ENCODE results near the gene PTPRM. TPM values are rescaled to one million over a fixed set of nuclear protein-coding genes. Genes with fewer than 3 reads are reported as not detected.

Gene PTPRM
- total and polyA plus RNA-seq, 2 of the 8 experiments (the other 6 are each of a cell fraction or from before 2014, with no cell fraction given): 4.1 to 7.0 TPM

DNA sequence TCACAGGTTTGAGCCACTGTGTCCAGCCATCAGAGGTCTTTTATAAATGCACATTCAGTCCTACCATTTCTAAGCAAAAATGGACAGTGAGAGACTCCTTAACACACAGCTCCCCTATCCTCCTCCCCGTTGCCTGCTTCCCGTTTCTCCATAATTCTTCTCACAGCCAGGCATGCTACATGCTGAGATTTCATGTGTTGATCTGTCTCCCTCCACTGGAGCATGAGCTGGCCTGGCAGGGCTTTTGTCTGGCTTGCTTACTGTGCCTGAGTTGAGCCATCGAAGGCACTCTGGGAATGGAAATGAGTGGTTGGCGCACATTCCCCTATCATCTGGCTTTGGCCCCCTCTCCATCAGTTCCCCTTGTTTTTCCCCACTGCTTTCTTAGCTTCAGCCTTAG, 413.5 kb downstream of the PTPRM start:
- Histone ChIP-seq H3K9ac (replicated peaks in 1 of 4; ENCODE audit: extremely low read depth in 1 of 4, low read depth in 3 of 4, low read length in 3 of 4) (no peak overlapping the region), H3K36me3 (ENCODE audit: control insufficient read depth in 2 of 4, insufficient read depth in 4 of 4, low read length in 3 of 4) (no peaks in the 10 kb centered on the region), H3K23me2 (ENCODE audit: low read depth, low read length) (no peaks in the 10 kb centered on the region), H3K14ac (ENCODE audit: insufficient read length) (no peak overlapping the region), H2BK20ac (ENCODE audit: low read length) (no peak overlapping the region), H3K27ac (ENCODE audit: low read depth, low read length) (no peak overlapping the region), H2AFZ (ENCODE audit: low read length) (no peak overlapping the region), H2BK12ac (ENCODE audit: low read depth, low read length) (no peak overlapping the region), H3K27me3 (replicated peaks in 1 of 4; ENCODE audit: control insufficient read depth in 3 of 4, extremely low read depth in 1 of 4, insufficient read depth in 3 of 4, low read length in 3 of 4) (no peaks in the 10 kb centered on the region), H3K4me3 (ENCODE audit: extremely low read depth in 1 of 4, insufficient read depth in 2 of 4, low read depth in 3 of 4, low read length in 4 of 4) (no peak overlapping the region), H3K79me1 (ENCODE audit: low read depth, low read length) (no peaks in the 10 kb centered on the region), H3K18ac (ENCODE audit: extremely low read depth, low read length) (no peak overlapping the region), H3K4me1 (replicated peaks in 1 of 4; ENCODE audit: control insufficient read depth in 3 of 4, insufficient read depth in 4 of 4, low read length in 3 of 4) (0 out of 7 replicates have a peak, but pooled peaks cover 0 to 1% (median 0%) of the 10 kb centered on the region in 4 experiments), H2BK15ac (ENCODE audit: low read length) (no peak overlapping the region), H2AK5ac (ENCODE audit: low read depth, low read length) (no peak overlapping the region), H3K23ac (ENCODE audit: insufficient read length) (no peak overlapping the region), H3K56ac (replicated peaks; ENCODE audit: insufficient read length, low read depth, low read length) (no peak overlapping the region), H3K4ac (replicated peaks; ENCODE audit: insufficient read length, low read depth, low read length) (no peak overlapping the region), H4K5ac (ENCODE audit: insufficient read length, low read depth, low read length) (no peak overlapping the region), H4K91ac (replicated peaks; ENCODE audit: insufficient read length, low read length) (no peak overlapping the region), H3K79me2 (ENCODE audit: control insufficient read depth in 1 of 2, insufficient read depth in 2 of 2, low read length in 2 of 2) (no peaks in the 10 kb centered on the region), H4K8ac (ENCODE audit: extremely low read depth, insufficient read depth, low read length) (no peak overlapping the region), H3K9me3 (ENCODE audit: insufficient read depth in 2 of 2, low read depth in 1 of 2, low read length in 1 of 2) (no peaks in the 10 kb centered on the region), H2BK120ac (replicated peaks; ENCODE audit: low read depth, low read length) (no peak overlapping the region), H4K20me1 (replicated peaks in 1 of 2; ENCODE audit: control insufficient read depth in 1 of 2, insufficient read depth in 2 of 2, low read length in 2 of 2) (no peaks in the 10 kb centered on the region), H2BK5ac (ENCODE audit: low read depth, low read length) (no peak overlapping the region), H3K4me2 (ENCODE audit: insufficient read depth in 1 of 2, low read depth in 2 of 2, low read length in 2 of 2) (no peak overlapping the region)
- WGBS, 2 experiments (ENCODE audit: extremely low coverage in 1 of 2, insufficient coverage in 1 of 2, insufficient read length in 1 of 2, insufficient replicate concordance in 2 of 2, low coverage in 1 of 2, low lambda C conversion rate in 2 of 2, missing lambda C conversion rate in 1 of 2): 89% methylated on average over 4 of the region's 4 CpGs; no CpG with 5 or more reads in 1 of the 2 experiments
- no peak for TF ChIP-seq POLR2A (IDR thresholded peaks at IDR 0.05; ENCODE audit: control extremely low read depth in 1 of 2, low read depth in 2 of 2, low read length in 2 of 2)
- no peak for TF ChIP-seq KDM1A (IDR thresholded peaks at IDR 0.05; ENCODE audit: borderline replicate concordance, low read length)
- no peak for TF ChIP-seq CTBP2 (IDR thresholded peaks at IDR 0.05; ENCODE audit: borderline replicate concordance, insufficient read depth, insufficient read length, low read length)
- no peak for TF ChIP-seq NANOG (IDR thresholded peaks at IDR 0.05; ENCODE audit: insufficient read depth, low read depth, low read length, poor library complexity, severe bottlenecking)
- no peak for TF ChIP-seq JUN (IDR thresholded peaks at IDR 0.05; ENCODE audit: low read depth, low read length)
- no peak for TF ChIP-seq TBP (IDR thresholded peaks at IDR 0.05; ENCODE audit: low read depth, low read length)
- DNase-seq (ENCODE audit: low read depth in 1 of 2, low spot score in 2 of 2): no peak
- no peak for FAIRE-seq
- ChIA-PET POLR2A (ENCODE audit: partially characterized antibody) (interaction anchor here (0.7 to 1.5 kb wide), 2 partner anchors 37 to 52 kb away, joined by 3 to 4 read pairs; no protein-coding TSS in a partner anchor), CTCF (ENCODE audit: partially characterized antibody) (interaction anchor here (0.5 to 2.1 kb wide), 13 partner anchors 19 to 719 kb away, joined by 3 to 5 read pairs (median 3); no protein-coding TSS in a partner anchor)
